ENCODE measurements around the gene NDRG3.

The NDRG3 gene

GRCh38 chr20:36604952-36605398, 140.9 kb downstream of the NDRG3 start:
- peak; percentile 45 for DNase-seq

Data from inflammatory macrophage treated with lipopolysaccharide for 4 hours (primary cell).